Retinal pigment epithelial cell (primary cell): ENCODE results near the gene SH3BP2.

Experiments used
- DNase-seq: peaks from one replicate; pipeline ENCODE4 v3.0.0-alpha.2; 2010; ENCODE audit warnings: low read depth
- H3K4me3 ChIP-seq: 2 replicates; pipeline ENCODE4 v1.5.1; 2011; ENCODE audit warnings: mild to moderate bottlenecking, low read length, control low read depth, moderate library complexity
- TF ChIP-seq, protein P1 (sequence below): conservative IDR thresholded peaks from 2 replicates; pipeline ENCODE4 v1.5.1; 2011; ENCODE audit warnings: low read depth, low read length, control low read depth, inconsistent platforms

The SH3BP2 gene, protein sequence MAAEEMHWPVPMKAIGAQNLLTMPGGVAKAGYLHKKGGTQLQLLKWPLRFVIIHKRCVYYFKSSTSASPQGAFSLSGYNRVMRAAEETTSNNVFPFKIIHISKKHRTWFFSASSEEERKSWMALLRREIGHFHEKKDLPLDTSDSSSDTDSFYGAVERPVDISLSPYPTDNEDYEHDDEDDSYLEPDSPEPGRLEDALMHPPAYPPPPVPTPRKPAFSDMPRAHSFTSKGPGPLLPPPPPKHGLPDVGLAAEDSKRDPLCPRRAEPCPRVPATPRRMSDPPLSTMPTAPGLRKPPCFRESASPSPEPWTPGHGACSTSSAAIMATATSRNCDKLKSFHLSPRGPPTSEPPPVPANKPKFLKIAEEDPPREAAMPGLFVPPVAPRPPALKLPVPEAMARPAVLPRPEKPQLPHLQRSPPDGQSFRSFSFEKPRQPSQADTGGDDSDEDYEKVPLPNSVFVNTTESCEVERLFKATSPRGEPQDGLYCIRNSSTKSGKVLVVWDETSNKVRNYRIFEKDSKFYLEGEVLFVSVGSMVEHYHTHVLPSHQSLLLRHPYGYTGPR

DNA sequence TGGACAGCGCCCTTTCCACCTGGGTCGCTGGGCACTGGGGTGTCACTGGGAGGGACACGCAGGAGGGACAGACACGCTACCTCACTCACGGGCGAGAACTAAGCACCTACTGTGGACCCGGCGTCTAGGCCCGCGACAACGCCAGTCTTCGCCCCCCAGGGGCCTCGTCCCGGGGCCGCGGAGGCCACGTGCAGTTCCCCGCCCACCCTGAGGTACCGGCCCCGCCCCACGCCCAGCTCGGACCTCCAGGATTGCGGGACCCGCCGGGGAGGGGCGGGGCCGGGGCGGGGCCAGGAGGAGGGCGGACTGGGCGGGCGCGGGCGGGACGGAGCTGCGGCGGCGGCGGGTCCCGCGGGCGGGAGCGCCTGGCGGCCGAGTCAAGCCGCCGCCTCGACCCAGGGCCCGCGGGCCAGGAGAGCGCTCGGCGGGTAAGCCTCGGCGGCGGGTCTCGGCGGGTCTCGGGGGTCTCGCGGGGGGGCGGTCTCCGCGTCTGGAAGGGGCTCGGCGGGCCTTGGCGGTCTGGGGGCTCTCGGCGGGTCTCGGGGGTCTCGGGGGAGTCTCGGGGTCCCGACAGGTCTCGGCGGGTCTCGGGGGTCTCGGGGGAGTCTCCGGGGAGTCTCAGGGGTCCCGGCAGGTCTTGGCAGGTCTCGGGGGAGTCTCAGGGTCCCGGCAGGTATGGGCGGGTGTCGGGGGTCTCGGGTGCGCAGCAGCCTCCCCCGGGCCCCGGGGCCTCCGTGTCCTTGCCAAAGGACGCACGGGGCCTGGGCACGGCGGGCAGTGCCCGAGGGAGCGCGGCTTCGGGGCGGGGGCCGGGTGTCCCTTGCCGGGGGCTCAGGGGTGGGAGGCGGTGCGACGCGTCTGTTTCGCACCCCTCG is at the start of gene SH3BP2:
Gene SH3BP2 (plus strand): TSS at position 375 of the 875 bp plus-strand sequence. CDS start 27,533 bp downstream, outside the sequence.
- TF ChIP-seq, protein P1, sequence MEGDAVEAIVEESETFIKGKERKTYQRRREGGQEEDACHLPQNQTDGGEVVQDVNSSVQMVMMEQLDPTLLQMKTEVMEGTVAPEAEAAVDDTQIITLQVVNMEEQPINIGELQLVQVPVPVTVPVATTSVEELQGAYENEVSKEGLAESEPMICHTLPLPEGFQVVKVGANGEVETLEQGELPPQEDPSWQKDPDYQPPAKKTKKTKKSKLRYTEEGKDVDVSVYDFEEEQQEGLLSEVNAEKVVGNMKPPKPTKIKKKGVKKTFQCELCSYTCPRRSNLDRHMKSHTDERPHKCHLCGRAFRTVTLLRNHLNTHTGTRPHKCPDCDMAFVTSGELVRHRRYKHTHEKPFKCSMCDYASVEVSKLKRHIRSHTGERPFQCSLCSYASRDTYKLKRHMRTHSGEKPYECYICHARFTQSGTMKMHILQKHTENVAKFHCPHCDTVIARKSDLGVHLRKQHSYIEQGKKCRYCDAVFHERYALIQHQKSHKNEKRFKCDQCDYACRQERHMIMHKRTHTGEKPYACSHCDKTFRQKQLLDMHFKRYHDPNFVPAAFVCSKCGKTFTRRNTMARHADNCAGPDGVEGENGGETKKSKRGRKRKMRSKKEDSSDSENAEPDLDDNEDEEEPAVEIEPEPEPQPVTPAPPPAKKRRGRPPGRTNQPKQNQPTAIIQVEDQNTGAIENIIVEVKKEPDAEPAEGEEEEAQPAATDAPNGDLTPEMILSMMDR = no peak
- H3K4me3 ChIP-seq = peak within 1 kb of the TSS; percentile 42
- DNase-seq = no peak

DNA sequence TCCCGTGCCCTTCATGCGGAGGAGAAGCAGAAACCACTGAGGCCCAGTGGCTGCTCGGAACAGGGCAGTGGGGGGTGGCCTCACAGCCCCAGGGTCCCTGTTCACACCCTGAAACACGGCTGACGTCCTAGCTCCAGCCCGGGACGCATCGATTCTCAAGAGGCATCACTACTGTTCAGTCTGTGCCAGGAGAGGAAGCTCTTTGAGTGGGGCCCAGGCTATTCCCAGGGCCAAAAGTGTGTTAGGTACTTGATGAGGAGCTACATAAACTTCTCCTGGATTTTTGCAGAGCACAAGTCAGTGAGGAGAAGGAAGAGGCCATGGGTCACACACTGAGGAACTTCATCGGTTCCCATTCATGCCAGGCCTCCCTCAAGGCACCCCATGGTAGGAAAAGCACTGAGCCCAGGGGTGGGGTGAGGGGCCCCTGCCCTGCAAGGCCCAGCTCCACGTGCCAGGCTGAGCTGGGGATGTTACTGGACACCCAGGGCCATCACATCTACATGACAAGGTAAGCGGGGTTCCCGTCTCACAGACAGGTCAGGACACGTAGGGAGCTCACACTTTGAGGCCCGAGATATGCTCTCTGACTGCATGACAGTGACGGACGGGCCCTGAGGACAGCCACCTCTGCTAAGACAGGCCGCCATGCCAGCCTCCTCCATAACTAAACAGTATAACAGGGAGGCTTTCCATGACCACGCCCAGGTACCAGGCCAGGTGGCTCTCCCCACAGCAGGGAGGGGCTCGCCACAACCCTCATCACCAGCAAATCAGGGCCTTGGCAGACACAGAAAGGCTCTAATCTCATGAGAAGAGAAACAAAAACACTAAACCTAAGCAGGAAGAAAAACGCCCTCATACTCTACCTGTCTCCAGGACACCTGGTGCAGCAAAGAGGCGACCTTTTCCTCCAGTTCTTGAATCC is 49.1 kb upstream of the SH3BP2 start:
- DNase-seq = no peak
- no peak overlapping the region for H3K4me3 ChIP-seq
- TF ChIP-seq, protein P1 = no peak

DNA sequence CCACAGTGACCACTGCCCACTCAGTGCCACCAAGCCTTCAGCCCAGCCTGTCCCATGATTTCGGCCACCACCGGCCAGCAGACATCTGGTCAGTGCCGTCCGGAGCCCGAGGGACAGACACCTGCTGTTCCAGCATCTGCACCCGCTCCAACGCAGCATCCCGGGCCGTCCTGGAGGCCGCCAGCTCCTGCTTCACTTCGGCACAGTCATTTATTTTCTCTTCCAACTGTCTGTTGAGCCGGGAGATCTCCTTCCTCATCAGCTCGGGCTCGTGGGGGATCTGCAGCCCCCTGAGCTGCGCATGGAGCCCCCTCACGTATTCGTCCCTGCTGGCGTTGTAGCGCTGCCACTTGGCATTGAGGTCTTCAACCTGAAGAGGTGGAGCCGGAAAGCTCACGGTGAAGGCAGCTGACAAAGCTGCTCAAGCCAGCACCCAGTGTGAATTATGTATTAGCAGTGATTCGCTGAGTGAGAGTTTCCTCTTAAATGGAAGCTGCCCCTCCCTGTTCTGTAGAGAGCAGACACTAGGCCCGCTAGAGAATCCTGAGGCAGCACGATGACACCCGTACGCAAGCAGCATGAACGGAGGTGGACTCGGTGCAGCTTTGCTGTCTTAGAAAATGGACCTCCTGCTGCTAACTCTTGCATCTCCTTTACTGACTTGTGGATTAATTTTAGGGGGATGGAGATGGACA is 48.2 kb upstream of the SH3BP2 start:
- TF ChIP-seq, protein P1 = no peak
- DNase-seq = no peak
- H3K4me3 ChIP-seq = no peak overlapping the region

DNA sequence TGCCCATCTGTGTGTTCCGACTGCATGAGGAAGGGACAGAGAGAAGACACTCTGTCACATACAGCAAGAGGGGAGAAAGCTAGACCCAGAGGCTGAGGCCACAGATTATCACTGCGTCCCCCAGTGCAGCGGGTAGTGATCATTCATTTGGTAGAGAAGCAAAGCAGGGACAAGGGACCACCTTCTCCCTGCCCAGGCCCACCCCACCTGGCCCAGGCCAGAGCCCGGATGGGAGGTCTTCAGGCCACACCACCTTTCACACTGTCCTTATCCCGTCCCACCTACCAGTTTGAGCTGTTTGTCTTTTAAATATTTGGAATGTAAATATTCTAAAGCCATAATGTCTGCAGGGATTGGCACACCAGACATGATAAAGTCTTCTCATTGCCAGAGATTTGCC is 47.4 kb upstream of the SH3BP2 start:
- no peak for DNase-seq

DNA sequence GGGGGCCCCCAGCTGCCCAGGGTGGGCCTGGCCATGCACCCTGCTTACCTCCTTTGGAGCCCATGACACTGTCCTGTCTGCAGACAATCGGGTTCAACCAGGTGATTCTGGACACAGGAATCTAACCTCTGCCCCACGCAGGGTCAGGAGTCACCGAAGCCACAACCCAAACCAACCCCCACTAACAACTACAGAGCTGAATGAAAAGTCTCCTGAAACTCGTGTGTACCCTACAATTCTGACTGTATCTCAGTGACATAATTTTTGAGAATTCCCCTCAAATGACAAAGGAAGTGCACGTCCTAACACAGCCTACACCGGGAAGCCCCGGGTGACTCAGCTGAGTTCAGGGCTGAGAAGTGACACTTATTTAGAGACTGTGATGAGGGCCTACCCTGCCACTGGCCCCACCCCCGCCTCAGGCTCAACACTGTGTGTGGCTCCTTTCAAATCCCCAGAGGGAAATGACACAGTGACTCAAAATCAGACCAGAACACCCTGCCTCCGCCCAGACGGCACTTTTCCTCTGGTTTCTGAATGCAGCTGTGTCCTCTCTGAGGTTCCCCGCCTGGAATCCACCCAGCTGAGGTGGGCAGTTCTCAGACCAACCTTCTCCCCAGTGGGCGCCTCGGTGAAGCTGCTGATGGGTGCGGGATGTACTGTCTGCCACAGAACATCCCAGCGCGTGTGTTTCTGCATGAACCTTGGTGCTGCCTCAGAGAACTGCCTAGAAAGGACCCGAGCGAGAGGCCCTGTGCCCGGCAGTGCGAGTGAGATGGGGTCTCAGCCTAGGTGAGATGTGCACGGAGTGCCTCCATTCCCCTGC is 46.7 kb upstream of the SH3BP2 start:
- TF ChIP-seq, protein P1 = no peak
- DNase-seq = no peak
- H3K4me3 ChIP-seq = no peak overlapping the region

More for the DNA sequence above, 47.4 kb upstream of the SH3BP2 start:
- TF ChIP-seq, protein P1 = no peak
- H3K4me3 ChIP-seq = no peak overlapping the region
